Stimulated activated CD4-positive, alpha-beta T cell treated with anti-CD3 and anti-CD28 coated beads, Interleukin-1b, Interleukin-23, amount 100 ng/mL, for 4 hours (primary cell): ENCODE data around the gene MYO1F.
"Not testable (repeated sequence)": the region's sequence is repeated elsewhere in the genome, so short reads cannot be mapped to it uniquely, and the experiment has no call there.

Experiments used
- DNase-seq, 2 donors: peaks; one replicate each; pipeline ENCODE4 v3.0.0-alpha.2; 2020; ENCODE audit warnings: low read depth in 2 of 2

The MYO1F gene

GRCh38 chr19:8517551-8518442 is 59.4 kb downstream of the MYO1F start:
- DNase-seq, result peak in 1 of 2 donors; percentile 18

- peak in 1 of 2 donors; percentile 26 for DNase-seq
Measured at GRCh38 chr19:8515317-8515716, 61.9 kb downstream of the MYO1F start.

GRCh38 chr19:8514505-8515009 is 62.7 kb downstream of the MYO1F start:
- DNase-seq, result not testable (repeated sequence)

- peak; percentile 97 to 99 for DNase-seq
Measured at GRCh38 chr19:8513687-8514504, 63.3 kb downstream of the MYO1F start, which contains the start of gene ZNF414. TSS of gene ZNF414 (minus strand) at chr19:8514167. CDS start at chr19:8514046, 121 bp downstream.

- DNase-seq, result no peak
Measured at GRCh38 chr19:8513036-8513686, 64.1 kb downstream of the MYO1F start.

GRCh38 chr19:8512115-8512967 is 64.9 kb downstream of the MYO1F start:
- no peak for DNase-seq

- DNase-seq, result no peak
Measured at GRCh38 chr19:8511573-8512101, 65.6 kb downstream of the MYO1F start.

- no peak for DNase-seq
Measured at GRCh38 chr19:8510589-8511115, 66.6 kb downstream of the MYO1F start.

GRCh38 chr19:8506402-8506957 is 70.8 kb downstream of the MYO1F start:
- DNase-seq, result no peak

- DNase-seq, result peak; percentile 56 to 77
Measured at GRCh38 chr19:8505680-8506401, 71.4 kb downstream of the MYO1F start.

- no peak for DNase-seq
Measured at GRCh38 chr19:8504919-8505318, 72.3 kb downstream of the MYO1F start.

- DNase-seq, result no peak
Measured at GRCh38 chr19:8504171-8504570, 73.1 kb downstream of the MYO1F start.

GRCh38 chr19:8503510-8503909 is 73.7 kb downstream of the MYO1F start:
- no peak for DNase-seq

GRCh38 chr19:8501981-8502380 is 75.3 kb downstream of the MYO1F start:
- no peak for DNase-seq

GRCh38 chr19:8501516-8501915 is 75.7 kb downstream of the MYO1F start:
- no peak for DNase-seq

- DNase-seq, result no peak
Measured at GRCh38 chr19:8500158-8500557, 77.1 kb downstream of the MYO1F start.

- no peak for DNase-seq
Measured at GRCh38 chr19:8499048-8499833, 78.0 kb downstream of the MYO1F start.

GRCh38 chr19:8498295-8498694 is 78.9 kb downstream of the MYO1F start:
- no peak for DNase-seq

- DNase-seq, result no peak
Measured at GRCh38 chr19:8494158-8494557, 83.1 kb downstream of the MYO1F start.
